GM12872 (cell line): Measurements from ENCODE around the gene RPTN.

Source experiments
- CTCF ChIP-seq: IDR thresholded peaks from 3 replicates; pipeline ENCODE4 v1.5.1; 2011; ENCODE audit warnings: low read depth, mild to moderate bottlenecking, low read length, moderate library complexity; ENCODE audit not compliant: insufficient read depth

The RPTN gene

GRCh38 chr1:152169366-152170025 is 10.5 kb upstream of the RPTN start:
- TF ChIP-seq CTCF, result no peak

- no peak for TF ChIP-seq CTCF
Observed at GRCh38 chr1:152168535-152168868, 9.5 kb upstream of the RPTN start.

GRCh38 chr1:152167835-152168534 is 9.0 kb upstream of the RPTN start:
- TF ChIP-seq CTCF, result no peak

GRCh38 chr1:152166966-152167365 is 7.9 kb upstream of the RPTN start:
- no peak for TF ChIP-seq CTCF

- no peak for TF ChIP-seq CTCF
Observed at GRCh38 chr1:152165286-152166077, 6.5 kb upstream of the RPTN start.

GRCh38 chr1:152164517-152165136 is 5.6 kb upstream of the RPTN start:
- no peak for TF ChIP-seq CTCF

- no peak for TF ChIP-seq CTCF
Observed at GRCh38 chr1:152162792-152163463, 3.9 kb upstream of the RPTN start.
